GM19395 (cell line): ENCODE results near the gene MTOR.
"Not testable (repeated sequence)": the region's sequence is repeated elsewhere in the genome, so short reads cannot be mapped to it uniquely, and the experiment has no call there.

Experiments
- ATAC-seq: cut with Tn5 transposase; IDR thresholded peaks from one replicate; pipeline ENCODE4 v1.9.1; 2021; ENCODE audit warnings: mild to moderate bottlenecking, moderate library complexity; ENCODE audit not compliant: unreplicated experiment

MTOR gene

DNA sequence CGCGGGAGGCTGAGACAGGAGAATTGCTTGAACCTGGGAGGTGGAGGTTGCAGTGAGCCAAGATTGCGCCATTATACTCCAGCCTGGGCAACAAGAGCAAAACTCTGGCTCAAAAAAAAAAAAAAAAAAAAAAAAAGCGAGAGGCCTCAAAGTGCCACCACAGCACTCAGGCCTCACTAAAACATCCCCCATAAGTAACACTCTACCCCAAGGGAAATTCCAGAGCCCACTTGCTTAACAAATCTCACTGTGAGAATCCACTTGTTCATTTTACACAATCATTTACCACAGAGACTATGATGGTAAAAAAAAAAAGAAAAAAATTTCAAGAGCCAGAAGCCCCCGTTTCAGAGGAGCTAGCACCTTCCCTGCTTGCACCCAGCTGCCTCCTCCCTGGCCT lies 136.4 kb downstream of the MTOR start:
- ATAC-seq = no peak

DNA sequence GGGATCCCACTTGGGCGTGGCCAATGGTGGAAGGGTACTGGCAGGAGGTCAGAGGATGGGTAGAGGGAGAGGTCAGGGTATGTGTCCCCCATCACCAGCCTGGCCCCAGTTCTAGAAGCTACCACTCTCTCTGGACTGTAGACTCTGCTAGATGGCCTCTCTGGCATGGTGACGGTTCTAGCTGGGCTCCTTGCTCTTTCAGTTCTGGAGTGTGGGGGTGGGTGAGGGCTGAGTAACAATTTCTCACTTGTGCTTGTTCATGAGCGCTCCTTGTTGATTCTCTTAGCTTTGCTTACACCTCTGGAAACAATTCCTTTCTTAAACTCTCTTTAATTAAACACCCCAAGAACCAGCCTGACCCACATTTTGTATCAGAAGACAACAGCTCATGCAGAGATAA lies 137.4 kb downstream of the MTOR start:
- ATAC-seq = no peak

- no peak for ATAC-seq
Measured at GRCh38 chr1:11116318-11116717, 146.0 kb downstream of the MTOR start.

- ATAC-seq = no peak
Measured at GRCh38 chr1:11114966-11115365, 147.4 kb downstream of the MTOR start.

DNA sequence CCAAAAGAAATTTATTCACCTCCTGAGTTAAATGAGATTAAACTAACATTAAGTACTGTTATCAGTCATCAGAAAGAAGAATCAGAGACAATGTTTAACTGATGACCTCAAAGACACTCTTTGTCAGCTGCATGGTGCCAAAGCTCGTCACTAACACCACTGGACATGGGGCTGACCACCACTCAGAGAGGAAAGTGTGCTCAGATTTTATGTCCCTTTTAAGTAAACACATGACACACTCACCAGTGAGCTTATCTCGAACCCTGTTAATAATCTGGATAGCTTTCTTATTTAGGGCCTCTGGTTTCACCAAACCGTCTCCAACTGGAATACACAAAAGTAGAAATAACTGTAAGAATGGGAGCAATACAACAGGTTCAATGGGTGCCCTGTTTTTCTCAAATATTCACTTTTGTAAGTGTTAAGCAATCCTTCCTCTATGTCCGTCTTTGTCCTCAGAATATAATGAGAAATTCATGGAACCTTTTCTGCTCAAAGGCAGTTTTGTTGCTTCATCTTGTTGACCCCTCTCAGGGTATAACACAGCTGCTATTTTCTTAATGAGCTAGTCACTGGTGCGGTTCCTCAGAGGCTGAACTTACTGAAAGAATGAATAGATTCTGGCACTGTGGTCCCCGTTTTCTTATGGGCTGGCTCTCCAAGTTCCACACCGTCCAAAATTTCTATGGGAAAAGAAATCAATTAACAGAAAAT lies 153.1 kb downstream of the MTOR start:
- ATAC-seq = no peak

DNA sequence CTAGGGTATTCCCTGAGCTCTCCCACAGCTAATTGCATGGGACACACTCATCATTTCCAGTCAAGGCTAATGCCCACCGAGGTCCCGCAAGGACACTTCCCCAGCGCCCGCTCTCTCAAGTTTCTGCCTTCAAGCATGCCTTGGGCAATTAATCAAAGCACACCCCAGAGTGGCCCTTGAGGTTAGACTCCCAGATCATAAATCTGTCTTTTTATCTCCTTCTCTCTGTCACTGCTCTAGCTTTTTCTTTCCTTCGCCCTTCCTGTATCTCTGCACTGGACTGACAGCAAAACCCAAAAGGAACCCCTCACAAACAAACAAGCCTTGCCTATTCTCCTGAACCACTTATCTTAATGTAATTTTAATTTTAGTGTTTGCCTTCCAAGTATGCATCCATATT lies 154.8 kb downstream of the MTOR start:
- no peak for ATAC-seq

GRCh38 chr1:11105586-11105985 lies 156.8 kb downstream of the MTOR start:
- no peak for ATAC-seq

DNA sequence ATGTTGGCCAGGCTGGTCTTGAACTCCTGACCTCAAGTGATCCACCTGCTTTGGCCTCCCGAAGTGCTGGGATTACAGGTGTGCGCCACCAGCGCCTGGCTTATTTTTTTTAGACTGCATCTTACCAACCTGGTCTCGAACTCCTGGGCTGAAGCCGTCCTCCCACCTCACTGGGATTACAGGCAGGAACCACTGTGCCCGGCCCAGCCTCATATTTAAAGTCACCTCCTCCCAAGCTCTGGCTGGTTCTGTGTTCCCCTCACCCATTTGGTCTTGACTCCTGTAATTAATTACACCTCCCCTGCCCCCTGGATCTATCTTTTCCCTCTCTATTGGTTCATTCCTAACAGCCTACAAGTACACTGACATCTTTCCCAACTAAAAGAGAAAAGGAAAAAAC lies 161.0 kb downstream of the MTOR start:
- no peak for ATAC-seq

DNA sequence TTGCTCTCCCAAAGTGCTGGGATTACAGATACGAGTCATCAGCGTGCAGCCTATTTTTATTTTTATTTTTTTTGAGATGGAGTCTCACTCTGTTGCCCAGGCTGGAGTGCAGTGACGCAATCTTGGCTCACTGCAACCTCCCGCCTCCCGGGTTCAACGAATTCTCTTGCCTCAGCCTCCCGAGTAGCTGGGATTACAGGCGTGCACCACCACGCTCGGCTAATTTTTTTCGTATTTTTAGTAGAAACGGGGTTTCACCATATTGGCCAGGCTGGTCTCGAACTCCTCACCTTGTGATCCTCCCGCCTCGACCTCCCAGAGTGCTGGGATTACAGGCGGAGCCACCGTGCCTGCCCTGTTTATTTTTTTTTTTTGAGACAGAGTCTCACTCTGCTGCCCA lies 161.5 kb downstream of the MTOR start:
- not testable (repeated sequence) for ATAC-seq

GRCh38 chr1:11100149-11100493 lies 162.2 kb downstream of the MTOR start:
- ATAC-seq = no peak

GRCh38 chr1:11099310-11100148 lies 162.8 kb downstream of the MTOR start, which contains the start of gene EXOSC10:
Gene EXOSC10 (minus strand): TSS chr1:11099869. CDS start chr1:11099831, 38 bp downstream.
- peak; percentile 92 for ATAC-seq

- no peak for ATAC-seq
Measured at GRCh38 chr1:11098931-11099309, 163.4 kb downstream of the MTOR start.

DNA sequence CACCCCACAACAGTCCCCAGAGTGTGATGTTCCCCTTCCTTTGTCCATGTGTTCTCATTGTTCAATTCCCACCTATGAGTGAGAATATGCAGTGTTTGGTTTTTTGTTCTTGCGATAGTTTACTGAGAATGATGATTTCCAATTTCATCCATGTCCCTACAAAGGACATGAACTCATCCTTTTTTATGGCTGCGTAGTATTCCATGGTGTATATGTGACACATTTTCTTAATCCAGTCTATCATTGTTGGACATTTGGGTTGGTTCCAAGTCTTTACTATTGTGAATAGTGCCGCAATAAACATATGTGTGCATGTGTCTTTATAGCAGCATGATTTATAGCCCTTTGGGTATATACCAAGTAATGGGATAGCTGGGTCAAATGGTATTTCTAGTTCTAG lies 178.6 kb downstream of the MTOR start:
- not testable (repeated sequence) for ATAC-seq

- no peak for ATAC-seq
Measured at GRCh38 chr1:11080931-11081330, 181.4 kb downstream of the MTOR start.

DNA sequence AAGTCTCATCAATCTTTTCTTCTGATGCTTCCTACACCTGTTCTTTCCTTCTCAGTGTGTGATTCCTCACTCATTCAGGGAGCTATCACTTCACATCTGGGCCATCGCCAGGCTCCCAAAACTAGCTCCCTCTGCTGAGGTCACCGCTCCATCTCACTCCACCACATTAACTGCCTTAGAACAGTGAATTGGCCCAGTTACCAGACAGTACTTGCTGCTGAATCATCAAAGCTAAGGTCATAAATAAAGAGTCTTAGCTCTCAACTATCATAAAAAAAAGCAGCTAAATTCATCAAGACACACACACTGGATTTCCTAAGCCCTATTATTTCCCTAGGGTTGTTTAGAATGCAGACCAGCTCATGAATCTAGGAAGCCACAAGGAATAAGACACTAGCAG lies 183.7 kb downstream of the MTOR start:
- ATAC-seq = no peak

DNA sequence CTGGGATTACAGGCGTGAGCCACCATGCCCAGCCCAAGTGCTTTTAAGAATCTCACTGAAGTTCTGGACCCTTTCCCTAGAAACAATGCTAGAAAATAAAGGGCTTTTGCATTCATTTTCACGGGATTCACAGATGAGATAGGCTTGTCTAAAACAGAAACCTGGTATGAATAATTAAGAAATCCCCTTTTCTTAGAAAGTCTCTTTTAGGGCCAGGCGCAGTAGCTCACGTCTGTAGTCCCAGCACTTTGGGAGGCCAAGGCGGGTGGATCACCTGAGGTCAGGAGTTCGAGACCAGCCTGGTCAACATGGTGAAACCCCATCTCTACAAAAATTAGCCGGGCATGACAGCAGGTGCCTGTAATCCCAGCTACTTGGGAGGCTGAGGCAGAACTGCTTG lies 189.0 kb downstream of the MTOR start:
- not testable (repeated sequence) for ATAC-seq

- ATAC-seq = no peak
Measured at GRCh38 chr1:11072216-11072917, 190.0 kb downstream of the MTOR start.

GRCh38 chr1:11071463-11072215 lies 190.7 kb downstream of the MTOR start:
- no peak for ATAC-seq

- ATAC-seq = no peak
Measured at GRCh38 chr1:11070876-11071275, 191.5 kb downstream of the MTOR start.

GRCh38 chr1:11068600-11069473 lies 193.5 kb downstream of the MTOR start:
- no peak for ATAC-seq
